HG03378 (cell line): ENCODE results near the gene CATSPER1.
"Not testable (repeated sequence)": the region's sequence is repeated elsewhere in the genome, so short reads cannot be mapped to it uniquely, and the experiment has no call there.

Source experiments
- ATAC-seq: cut with Tn5 transposase; IDR thresholded peaks from one replicate; pipeline ENCODE4 v1.9.1; 2021; ENCODE audit warnings: mild to moderate bottlenecking, moderate library complexity; ENCODE audit not compliant: unreplicated experiment

Gene CATSPER1

DNA sequence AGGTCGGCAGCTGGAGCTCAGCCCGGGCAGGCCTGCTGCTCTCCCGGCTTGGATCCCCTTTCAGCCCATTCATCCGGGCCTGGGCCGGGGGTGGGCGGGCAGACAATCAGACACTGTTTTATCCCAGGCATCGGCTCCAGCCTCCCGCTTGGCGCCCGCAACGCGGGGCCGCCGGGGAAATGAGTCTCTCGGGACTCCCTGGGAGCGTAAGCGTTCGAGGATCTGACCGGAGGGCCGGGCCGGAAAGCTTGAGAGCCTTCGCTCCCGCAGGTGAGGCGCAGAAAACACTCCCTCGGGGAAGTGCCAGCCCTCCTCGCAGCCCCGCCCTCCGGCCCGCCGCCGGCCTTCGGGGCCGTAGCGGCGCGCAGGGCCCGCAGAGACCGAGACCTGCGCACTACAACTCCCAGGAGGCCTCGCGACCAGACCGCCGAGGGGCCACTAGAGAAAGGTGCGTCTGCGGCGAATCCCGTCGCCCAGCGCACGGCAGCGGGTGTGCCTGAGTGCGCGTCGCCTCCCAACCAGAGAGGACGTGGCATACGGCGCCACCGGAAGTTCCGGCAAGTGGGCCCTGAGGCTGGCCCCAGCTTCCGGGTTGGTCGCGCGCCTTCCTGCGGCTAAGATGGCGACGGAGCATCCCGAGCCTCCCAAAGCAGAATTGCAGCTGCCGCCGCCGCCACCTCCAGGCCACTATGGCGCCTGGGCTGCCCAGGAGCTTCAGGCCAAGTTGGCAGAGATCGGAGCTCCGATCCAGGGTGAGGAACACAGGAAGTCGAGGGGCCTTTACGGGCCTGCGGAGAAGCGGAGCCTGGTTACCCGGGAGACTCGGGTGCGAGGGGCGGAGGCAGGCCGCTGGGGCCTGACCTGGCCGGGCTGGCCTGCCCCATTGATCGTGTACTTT, 25.7 kb upstream of the CATSPER1 start, which contains the start of gene SF3B2:
SF3B2 (plus strand) TSS at position 599 of the 898 bp plus-strand sequence; CDS start at position 620, 21 bp downstream.
- ATAC-seq, result peak; percentile 86

GRCh38 chr11:66051371-66051765, 25.1 kb upstream of the CATSPER1 start:
- no peak for ATAC-seq

DNA sequence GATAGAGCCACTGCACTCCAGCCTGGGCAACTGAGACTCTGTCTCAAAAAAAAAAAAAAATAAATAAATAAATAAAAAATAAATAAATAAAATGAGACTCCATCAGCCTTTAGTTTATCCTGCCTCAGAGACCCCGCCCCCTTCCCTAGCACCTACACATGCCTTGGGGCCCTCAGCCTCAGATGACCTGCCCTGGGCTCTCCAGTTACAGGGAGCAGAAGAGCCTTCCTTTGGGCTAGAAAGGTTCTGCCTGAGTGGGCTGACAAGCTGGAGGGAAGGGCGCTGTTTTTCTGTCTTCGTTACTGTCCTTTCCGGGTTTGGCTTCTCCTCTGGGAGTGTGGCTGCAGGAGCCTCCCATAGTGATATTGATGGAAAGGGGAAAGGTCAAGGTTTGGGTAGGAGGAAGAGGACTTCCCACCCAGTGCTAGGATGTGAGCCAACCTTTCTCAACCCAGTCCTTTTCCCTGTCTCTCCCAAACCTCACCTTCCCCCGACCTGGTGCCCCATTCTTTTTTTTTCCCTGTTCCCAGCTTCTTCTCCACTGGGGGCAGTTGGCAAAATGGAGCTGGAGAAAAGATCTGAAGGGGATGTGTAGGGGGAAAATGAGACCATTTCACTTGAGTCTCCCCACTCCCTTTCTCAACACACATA, 24.4 kb upstream of the CATSPER1 start:
- no peak for ATAC-seq

DNA sequence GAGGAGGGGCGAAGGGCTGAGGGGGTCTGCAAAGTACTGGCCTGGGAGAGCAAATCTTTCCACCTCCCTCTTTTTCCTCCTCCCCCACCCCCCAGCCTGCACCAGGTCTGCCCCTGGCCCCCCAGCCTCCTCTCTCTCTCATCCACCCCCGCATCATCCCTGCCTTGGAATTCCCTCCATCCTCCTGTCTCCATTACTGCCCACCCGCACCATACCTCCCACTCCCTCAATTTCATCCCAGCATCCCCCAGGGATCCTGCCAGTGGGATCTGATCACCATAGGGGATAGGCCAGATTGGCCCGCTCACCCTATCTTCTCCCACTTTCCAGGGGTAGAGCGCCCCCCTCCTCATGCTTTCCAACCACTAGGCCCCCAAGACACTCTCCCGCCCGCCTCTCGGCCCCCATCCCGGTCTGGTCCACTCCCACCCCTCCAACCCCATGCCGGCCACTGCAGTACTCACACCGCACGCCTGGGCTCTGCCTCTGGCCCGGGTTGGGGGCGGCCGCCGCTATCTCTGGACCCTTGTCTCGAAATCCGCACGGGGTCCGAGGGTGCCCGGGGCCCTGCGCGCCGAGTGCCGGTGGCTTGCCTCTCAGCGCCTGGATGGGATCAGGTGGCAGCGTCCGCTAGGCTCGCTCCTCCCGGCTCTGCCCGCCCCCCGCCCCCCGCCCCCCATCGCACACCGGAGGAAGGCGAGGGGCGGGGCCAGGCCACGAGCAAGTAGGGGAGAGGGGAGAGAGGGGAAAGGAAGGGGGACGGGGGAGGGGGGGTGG, 22.5 kb upstream of the CATSPER1 start, which contains the start of gene GAL3ST3:
GAL3ST3 (minus strand) TSS at position 615 of the 777 bp plus-strand sequence. CDS start 3,746 bp downstream, outside the sequence.
- ATAC-seq, result no peak

- no peak for ATAC-seq
Measured at GRCh38 chr11:66047541-66048365, 21.5 kb upstream of the CATSPER1 start.

GRCh38 chr11:66046901-66047300, 20.6 kb upstream of the CATSPER1 start:
- ATAC-seq, result no peak

GRCh38 chr11:66045177-66045639, 18.9 kb upstream of the CATSPER1 start:
- ATAC-seq, result no peak

DNA sequence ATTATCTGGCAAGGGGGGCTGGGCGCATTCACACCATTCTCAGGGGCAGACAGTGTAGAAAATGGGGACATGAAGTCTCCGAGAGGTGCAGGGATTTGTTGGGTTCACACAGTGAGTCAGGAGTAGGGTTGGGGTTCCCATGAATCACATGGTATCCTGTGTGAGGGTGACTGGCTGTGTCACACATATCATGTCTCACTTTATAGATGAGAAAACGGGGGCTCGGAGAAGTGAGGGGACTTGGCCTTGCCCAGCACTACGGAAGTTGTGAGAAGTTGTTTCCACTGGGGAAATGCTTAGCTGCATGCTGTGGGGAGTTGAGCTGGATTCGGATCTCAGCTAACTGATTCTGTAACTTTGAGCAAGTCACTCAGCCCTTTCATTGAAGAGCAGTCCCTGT, 18.5 kb upstream of the CATSPER1 start:
- ATAC-seq, result no peak

GRCh38 chr11:66042996-66043906, 17.0 kb upstream of the CATSPER1 start:
- no peak for ATAC-seq

- ATAC-seq, result no peak
Measured at GRCh38 chr11:66042227-66042995, 16.1 kb upstream of the CATSPER1 start.

- ATAC-seq, result no peak
Measured at GRCh38 chr11:66039765-66040164, 13.5 kb upstream of the CATSPER1 start.

GRCh38 chr11:66037327-66037726, 11.0 kb upstream of the CATSPER1 start:
- no peak for ATAC-seq

GRCh38 chr11:66036334-66036710, 10.0 kb upstream of the CATSPER1 start:
- no peak for ATAC-seq

DNA sequence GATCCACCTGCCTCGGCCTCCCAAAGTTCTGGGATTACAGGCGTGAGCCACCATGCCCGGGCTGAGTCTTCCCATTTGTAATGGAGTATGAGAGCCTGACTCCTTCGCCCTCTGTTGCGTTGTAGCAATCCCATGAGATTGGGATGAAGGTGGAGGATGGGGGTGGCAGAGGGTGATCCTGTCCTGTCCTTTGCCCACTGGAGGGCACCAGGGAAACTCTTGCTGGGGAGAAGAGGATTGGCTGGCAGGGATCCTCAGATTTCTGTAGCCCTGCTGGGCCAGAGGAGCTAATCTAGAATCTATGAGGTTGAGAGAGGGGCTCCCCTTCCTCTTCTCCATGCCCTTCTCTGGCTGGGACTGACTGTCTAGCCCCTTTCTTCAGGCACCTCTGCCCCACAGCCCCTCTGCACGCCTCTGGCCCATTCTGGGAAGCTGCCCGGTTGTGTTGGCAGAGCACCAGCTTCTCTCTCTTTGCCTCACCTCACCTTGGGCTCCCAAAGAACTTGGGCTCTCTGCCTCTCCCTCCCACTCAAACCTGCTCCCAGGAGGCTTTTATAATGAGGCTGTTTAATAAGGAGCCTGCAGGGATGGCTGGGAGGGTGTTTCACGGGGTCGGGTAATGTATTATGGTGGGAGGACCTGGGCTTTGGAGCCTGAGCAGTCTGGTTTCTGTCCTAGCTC, 9.5 kb upstream of the CATSPER1 start:
- no peak for ATAC-seq

- ATAC-seq, result no peak
Measured at GRCh38 chr11:66032957-66033735, 6.9 kb upstream of the CATSPER1 start.

DNA sequence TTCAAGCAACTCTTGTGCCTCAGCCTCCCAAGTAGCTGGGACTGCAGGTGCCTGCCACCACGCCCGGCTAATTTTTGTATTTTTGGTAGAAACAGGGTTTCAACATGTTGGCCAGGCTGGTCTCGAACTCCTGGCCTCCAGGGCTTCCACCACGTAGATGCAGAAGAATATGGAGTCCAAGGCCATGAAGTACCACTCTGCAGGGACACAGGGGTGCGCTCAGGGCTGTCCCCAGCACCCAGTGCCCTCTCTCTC, 3.2 kb downstream of the CATSPER1 start:
- not testable (repeated sequence) for ATAC-seq

GRCh38 chr11:66022401-66023185, 3.7 kb downstream of the CATSPER1 start:
- ATAC-seq, result no peak
